NCI-H69 (cell line): ENCODE data around the gene CHCHD4.

ENCODE experiments used
- DNase-seq: peaks from one replicate; lab custom pipeline; 2025; lab: John Stamatoyannopoulos, UW

Gene CHCHD4

GRCh38 chr3:14150078-14150477 lies 25.4 kb upstream of the CHCHD4 start:
- no peak for DNase-seq

DNA sequence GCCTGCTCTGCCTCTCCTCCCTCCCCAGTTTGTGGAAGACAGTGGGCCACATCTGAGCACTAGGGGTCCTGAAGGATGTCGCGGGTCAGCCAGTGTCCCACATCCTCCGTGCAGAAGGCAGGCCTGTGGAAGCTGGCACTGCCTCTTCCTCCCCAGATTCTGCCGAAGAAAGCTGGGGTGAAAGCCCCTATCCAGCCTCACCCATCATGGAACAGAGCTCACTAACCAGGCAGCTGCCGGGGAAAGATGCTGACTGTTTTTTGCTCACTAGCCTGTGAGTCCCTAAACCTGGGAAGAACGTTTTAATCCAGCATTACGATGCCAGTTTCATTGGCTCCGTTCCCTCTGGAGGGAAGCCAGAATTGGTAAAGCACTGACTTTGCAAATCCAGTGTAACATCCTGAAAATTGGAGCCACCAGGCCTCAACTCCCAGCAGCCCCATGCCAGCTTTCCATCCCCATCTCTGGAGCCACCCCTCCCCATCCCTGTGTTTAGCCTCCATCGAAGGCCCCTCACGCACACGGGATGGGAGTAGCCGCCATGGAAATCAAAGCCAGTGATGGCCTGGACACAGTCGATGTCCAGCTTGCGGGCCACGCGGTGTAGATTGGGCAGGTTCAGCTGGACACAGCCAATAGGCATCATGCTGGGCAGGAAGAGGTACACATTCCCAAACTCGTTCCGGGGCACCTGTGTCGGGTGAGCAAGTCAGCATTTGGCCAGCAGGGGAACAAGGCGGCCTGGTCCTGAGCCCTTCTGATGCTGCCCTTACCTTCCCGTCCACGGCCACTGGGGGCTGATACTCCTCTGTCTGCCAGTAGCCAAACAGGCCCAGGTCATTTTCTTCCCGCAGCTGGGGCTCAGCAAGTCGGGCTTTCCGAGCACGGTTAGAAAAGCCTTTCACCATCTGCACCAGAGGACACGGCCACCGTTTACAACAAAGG lies 23.6 kb upstream of the CHCHD4 start:
- no peak for DNase-seq

- DNase-seq, result no peak
Observed at GRCh38 chr3:14147617-14148016, 22.9 kb upstream of the CHCHD4 start.

DNA sequence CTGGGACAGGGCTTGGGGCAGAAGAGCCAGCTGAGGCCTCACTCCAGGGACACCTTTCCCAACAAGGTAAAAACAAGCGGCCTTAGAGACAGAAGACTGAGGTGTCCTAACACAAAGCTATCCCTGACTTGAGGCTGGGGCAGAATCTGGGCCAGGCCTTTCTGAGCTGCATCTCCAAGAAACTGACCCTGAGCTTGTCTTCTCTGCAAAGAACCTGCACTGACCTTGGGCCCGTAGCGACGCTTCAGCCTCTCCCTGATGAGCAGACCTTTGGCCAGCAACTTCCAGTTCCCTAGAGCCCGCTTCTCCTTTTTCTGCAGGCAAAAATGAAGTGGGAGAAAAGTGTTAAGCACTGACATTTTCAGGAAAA lies 22.4 kb upstream of the CHCHD4 start:
- no peak for DNase-seq

GRCh38 chr3:14146381-14147065 lies 21.9 kb upstream of the CHCHD4 start:
- no peak for DNase-seq

DNA sequence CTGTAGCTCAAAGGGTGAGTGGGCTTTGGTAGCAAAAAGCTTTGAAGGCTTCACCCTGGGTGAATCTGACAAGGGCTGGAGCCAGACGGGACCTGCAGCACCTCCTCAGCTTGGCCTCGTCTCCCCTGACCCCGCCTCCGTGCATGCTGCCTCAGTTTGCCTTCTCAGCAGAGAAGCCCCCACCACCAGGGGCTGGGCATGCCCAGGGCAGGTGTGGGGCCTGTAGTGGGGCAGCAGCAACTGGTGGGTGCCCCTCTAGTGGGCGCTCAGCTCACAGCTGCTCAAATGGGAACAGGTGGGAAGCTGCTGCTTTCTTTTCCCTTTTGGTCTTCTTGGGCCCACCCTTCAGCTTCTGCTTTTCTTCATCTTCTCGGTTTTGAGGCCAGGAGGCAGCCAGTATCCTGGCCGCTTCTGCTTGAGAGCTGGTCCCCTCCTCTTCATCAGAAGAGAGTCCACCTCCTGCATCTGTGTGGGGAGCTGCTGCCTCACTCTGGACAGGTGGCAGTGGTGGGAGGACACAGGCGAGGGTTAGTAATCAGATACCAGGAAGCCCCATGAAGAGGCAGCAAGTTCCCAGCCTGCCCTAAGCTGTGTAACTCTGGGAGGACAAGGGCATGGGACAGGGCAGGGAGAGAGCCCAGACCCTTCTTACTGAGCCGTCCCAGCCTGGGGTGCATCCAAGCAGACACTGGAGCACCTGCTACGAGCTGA lies 21.2 kb upstream of the CHCHD4 start:
- DNase-seq, result no peak

DNA sequence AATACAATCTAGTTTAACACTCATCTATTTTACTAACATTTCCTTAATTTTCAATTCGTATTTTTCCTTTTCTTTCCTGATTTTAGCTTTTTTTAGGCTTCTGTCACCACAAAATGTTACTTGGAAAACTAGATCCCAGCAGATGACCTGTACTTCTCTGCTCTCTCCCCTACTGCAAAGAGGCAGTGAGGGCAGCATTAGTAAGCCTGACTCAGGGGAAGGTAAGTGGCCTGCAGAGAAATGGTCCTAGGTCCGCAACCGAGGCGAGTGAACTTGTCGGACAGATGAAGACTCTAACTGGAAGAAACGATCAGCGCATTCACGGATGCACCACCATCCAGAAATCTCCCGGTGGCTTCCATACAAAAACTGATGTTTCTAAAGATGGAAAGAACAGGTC lies 20.6 kb upstream of the CHCHD4 start:
- DNase-seq, result no peak

DNA sequence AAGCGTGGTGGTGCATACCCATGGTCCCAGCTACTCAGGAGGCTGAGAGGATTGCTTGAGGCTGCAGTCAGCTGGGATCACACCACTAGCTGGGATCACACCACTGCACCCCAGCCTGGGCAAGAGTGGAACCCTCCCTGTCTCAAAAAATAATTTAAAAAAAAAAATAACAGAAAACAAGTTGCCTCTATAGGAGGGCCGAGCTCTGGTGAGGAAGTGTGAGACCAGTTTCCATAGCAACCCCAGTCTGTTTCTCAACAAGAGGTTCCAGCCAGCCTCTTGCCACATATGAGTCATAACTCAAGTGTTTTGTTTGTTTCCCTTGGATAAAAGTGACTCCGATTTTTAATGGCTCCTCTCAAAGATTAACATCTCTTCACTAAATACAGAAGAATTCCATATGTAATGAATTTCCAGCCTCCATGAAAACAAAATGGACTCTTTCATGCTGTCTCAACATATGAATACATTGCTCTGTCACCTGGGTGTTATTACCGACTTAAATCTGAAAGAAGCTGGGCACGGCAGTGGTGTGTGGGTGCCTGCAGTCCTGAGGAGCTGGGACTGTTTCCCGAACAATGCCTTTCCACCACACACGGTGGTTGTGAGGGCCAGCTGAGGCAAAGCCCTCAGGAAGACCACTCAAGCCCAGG lies 19.9 kb upstream of the CHCHD4 start:
- DNase-seq, result peak; percentile 35

GRCh38 chr3:14143271-14144225 lies 18.9 kb upstream of the CHCHD4 start:
- DNase-seq, result no peak

GRCh38 chr3:14142567-14143270 lies 18.0 kb upstream of the CHCHD4 start:
- peak; percentile 1 for DNase-seq

GRCh38 chr3:14141602-14142341 lies 17.1 kb upstream of the CHCHD4 start:
- DNase-seq, result no peak

GRCh38 chr3:14141144-14141543 lies 16.5 kb upstream of the CHCHD4 start:
- DNase-seq, result peak; percentile 1

- DNase-seq, result no peak
Observed at GRCh38 chr3:14140668-14141067, 16.0 kb upstream of the CHCHD4 start.

DNA sequence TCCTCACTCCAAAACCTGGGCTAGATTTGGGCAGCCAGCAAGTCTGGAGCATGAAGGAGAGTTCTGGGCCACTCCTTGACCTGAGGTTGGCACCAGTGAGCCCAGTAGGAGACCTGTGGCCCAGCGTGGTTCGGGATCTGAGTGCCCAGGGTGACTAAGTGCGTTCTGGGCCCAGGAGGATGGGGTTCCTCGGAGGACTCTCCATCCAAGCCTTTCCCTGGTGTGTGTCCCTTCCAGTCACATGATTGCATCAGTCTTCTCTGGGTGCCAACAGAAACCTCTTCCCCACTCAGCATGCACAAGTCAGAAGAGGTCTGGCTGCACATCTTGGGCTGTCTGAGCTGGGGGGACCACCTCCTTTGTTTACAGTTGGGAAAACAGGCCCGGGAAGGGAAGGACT lies 15.1 kb upstream of the CHCHD4 start:
- DNase-seq, result no peak

GRCh38 chr3:14138878-14139655 lies 14.4 kb upstream of the CHCHD4 start:
- DNase-seq, result no peak

GRCh38 chr3:14138109-14138877 lies 13.6 kb upstream of the CHCHD4 start:
- no peak for DNase-seq

DNA sequence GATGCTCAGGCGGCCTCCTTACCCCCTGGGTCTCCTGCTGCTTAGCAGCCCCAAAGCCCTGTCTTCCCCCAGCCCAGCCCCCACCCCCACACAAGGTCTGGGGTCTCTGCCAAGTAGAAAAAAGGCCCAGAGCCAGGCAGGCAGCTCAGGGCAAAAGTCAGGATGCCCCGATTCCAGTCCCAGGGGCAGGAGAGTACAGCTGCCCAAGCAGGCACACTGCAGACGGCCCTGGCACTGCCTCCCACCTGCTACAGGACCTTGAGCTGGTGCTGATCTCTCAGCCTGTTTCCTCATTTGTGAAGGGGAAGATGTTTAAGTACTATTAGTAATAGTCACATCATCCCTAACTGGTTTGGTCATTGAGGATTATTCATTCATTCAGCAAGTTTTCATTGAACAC lies 12.8 kb upstream of the CHCHD4 start:
- DNase-seq, result no peak

DNA sequence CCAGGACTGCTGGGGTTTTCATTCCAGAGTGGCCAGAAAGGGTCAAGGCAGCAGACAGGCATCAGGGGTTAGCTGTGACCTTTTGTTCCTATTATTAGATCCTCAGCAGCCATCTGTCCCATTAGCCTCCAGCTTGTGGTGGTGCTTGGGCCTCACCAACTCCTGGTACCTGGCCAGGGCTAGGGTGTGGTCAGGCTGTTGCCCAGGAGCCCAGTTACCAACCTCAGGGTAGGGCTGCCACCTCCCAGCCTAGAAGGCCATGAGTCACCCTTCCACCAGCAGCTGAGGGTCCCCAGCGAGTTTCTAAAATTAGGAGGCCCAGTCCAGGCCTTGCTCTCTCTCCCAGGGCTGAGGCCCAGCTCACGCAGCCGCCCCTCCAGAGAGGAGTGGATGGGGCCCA lies 12.3 kb upstream of the CHCHD4 start:
- DNase-seq, result no peak
